ENCODE results near the gene AHDC1. TPM values are rescaled to one million over a fixed set of nuclear protein-coding genes. Genes with fewer than 3 reads are reported as not detected.

The AHDC1 gene
- total RNA-seq, 1 experiment from 2014 or later: 20.4 TPM

GRCh38 chr1:27599605-27600497 is 4.1 kb downstream of the AHDC1 start:
- peak; percentile 33 for DNase-seq (ENCODE audit: low spot score)

- DNase-seq (ENCODE audit: low spot score): no peak
Measured at GRCh38 chr1:27598902-27599528, 4.9 kb downstream of the AHDC1 start.

GRCh38 chr1:27598295-27598687 is 5.7 kb downstream of the AHDC1 start:
- DNase-seq (ENCODE audit: low spot score): no peak

GRCh38 chr1:27597516-27598294 is 6.2 kb downstream of the AHDC1 start:
- DNase-seq (ENCODE audit: low spot score): no peak

- DNase-seq (ENCODE audit: low spot score): no peak
Measured at GRCh38 chr1:27596986-27597385, 7.0 kb downstream of the AHDC1 start.

GRCh38 chr1:27596261-27596660 is 7.7 kb downstream of the AHDC1 start:
- no peak for DNase-seq (ENCODE audit: low spot score)

- DNase-seq (ENCODE audit: low spot score): no peak
Measured at GRCh38 chr1:27595597-27595996, 8.3 kb downstream of the AHDC1 start.

- DNase-seq (ENCODE audit: low spot score): no peak
Measured at GRCh38 chr1:27594564-27595510, 9.1 kb downstream of the AHDC1 start.

- DNase-seq (ENCODE audit: low spot score): no peak
Measured at GRCh38 chr1:27593678-27594563, 10.0 kb downstream of the AHDC1 start.

- DNase-seq (ENCODE audit: low spot score): no peak
Measured at GRCh38 chr1:27592931-27593677, 10.8 kb downstream of the AHDC1 start.

- no peak for DNase-seq (ENCODE audit: low spot score)
Measured at GRCh38 chr1:27592232-27592930, 11.6 kb downstream of the AHDC1 start.

- no peak for DNase-seq (ENCODE audit: low spot score)
Measured at GRCh38 chr1:27591622-27592021, 12.3 kb downstream of the AHDC1 start.

- DNase-seq (ENCODE audit: low spot score): no peak
Measured at GRCh38 chr1:27590917-27591508, 12.9 kb downstream of the AHDC1 start.

- DNase-seq (ENCODE audit: low spot score): no peak
Measured at GRCh38 chr1:27589841-27590426, 14.0 kb downstream of the AHDC1 start.

GRCh38 chr1:27589441-27589840 is 14.5 kb downstream of the AHDC1 start:
- DNase-seq (ENCODE audit: low spot score): no peak

GRCh38 chr1:27588256-27589232 is 15.4 kb downstream of the AHDC1 start:
- no peak for DNase-seq (ENCODE audit: low spot score)

GRCh38 chr1:27585684-27586083 is 18.3 kb downstream of the AHDC1 start:
- no peak for DNase-seq (ENCODE audit: low spot score)
